Psoas muscle (tissue), 8 donors: Measurements from ENCODE around the gene ANKRD11. TPM values are rescaled to one million over a fixed set of nuclear protein-coding genes. Genes with fewer than 3 reads are reported as not detected.

Source experiments
- ATAC-seq, 4 donors: fragments of 200-7000 bp; cut with Tn5 transposase; one replicate each; pipeline ENCODE4 v1.9.1; 2020; ENCODE audit warnings: moderate library complexity in 3 of 4, mild to moderate bottlenecking in 2 of 4
- DNase-seq, 2 donors: peaks; one replicate each; pipeline ENCODE4 v3.0.0-alpha.2; 2020
- H3K27ac ChIP-seq: fragments of 200-600 bp; one replicate; pipeline ENCODE4 v1.8.0; 2022
- H3K27me3 ChIP-seq, 3 donors: fragments of 200-600 bp in 1 of 3; one replicate each; pipeline versions ENCODE4 v1.6.1 to v1.8.0; 2013 to 2022; ENCODE audit warnings: low read length in 2 of 3, mild to moderate bottlenecking in 2 of 3, moderate library complexity in 1 of 3; ENCODE audit not compliant: insufficient read depth in 3 of 3
- H3K36me3 ChIP-seq, 2 donors: fragments of 200-600 bp in 1 of 2; one replicate each; pipeline versions ENCODE4 v1.6.1 to v1.8.0; 2013 to 2022; ENCODE audit warnings: low read depth in 1 of 2, mild to moderate bottlenecking in 1 of 2, moderate library complexity in 1 of 2; ENCODE audit not compliant: insufficient read depth in 1 of 2
- H3K4me1 ChIP-seq: fragments of 200-600 bp; one replicate; pipeline ENCODE4 v1.8.0; 2022
- H3K4me3 ChIP-seq: fragments of 200-600 bp; one replicate; pipeline ENCODE4 v1.8.0; 2022; ENCODE audit warnings: mild to moderate bottlenecking
- H3K9me3 ChIP-seq: fragments of 200-600 bp; one replicate; pipeline ENCODE4 v1.8.0; 2022
- WGBS, 3 donors: extraction: QIAGEN DNeasy Blood & Tissue Kit; methylation state at CpG; one replicate each; pipeline versions ENCODE4 v1.1.6 to v1.1.7; 2013; 5-methylcytosine and 5-hydroxymethylcytosine counted together
- intact Hi-C, 2 donors: fragments of 100-400 bp; cut with DNase I; formaldehyde crosslinking; loops; one replicate each; pipeline versions ENCODE4 v1.11.0 to v1.14.2; 2022
- polyA plus RNA-seq, 3 donors: library from polyadenylated mRNA; stranded (reverse); fragments of 200-250 nt; gene quantifications; one replicate each; pipeline ENCODE4 v1.2.3, GENCODE V29; 2013
- total RNA-seq, 4 donors: library from RNA; stranded (reverse); fragmentation: NEBNext Ultra II Directional in 2 of 4; extraction: Animal tissue kit (Norgen Biotek cat#: 25700) in 2 of 4; gene quantifications; one replicate each; pipeline versions ENCODE4 v1.2.1 to v1.2.4, GENCODE V29; 2021 to 2023
- TF ChIP-seq, protein P1 (sequence below): fragments of 200-600 bp; IDR thresholded peaks from one replicate; pipeline ENCODE4 v1.8.0; 2022; ENCODE audit warnings: antibody characterized with exemption
- donor health status: healthy with polysubstance abuse.
- donor health status: DM: no; HTN: no; CAD: no; lungs with moderate emphysema.
- donor health status: Bipolar disorder and iron deficiency.
- donor health status: healthy.
- donor health status: DM: yes; HTN: yes; CAD: no.
- donor health status: DM: no; HTN: no; CAD: no.
- donor health status: DM: no; HTN: no; CAD: no.
- donor health status: DM: yes; HTN: yes; CAD: no.

The ANKRD11 gene
- total and polyA plus RNA-seq, 7 donors: 22.3 to 72.8 (median 57.2) TPM

DNA sequence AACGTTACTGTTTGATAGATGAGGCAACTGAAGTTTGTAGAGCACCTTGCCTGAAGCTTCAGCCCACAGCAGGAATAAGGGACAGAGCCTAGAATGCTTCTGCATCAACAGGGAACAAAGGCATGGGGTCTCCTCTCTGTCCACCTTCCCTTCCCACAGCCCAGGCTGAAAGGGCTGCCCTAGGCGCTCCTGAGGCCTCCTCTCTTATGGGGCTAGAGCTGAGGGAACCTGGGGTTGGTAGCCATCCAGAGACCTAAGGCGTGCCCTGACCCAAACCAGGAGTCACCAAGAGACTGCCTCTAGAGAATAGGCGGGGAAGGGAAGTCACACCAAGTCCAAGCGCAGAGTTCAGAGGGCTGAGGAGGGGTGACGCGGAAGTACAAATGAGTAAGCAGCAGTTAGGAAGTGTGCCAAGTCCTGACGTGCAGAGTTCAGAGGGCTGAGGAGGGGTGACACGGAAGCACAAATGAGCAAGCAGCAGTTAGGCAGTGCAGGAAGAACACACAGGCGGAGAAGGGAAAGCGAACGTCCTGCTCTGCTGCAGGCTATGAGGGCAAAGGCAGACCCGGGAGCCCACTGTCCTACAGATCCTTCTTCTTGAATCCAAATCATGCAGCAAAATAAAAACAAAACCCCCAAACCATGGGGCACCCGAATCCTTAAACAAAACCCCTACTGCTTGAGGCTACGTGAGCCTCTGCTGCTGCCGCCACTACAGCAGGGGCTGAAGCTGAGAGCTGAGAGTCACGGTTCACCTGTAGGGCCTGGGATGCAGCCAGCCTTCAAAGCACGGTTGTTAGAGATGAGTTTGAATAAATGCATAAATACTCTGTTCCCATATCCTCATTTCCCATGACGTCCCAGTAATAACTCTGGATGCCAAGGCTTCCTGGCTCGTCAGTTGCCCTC is 15.1 kb upstream of the ANKRD11 start:
- H3K36me3 ChIP-seq: peaks cover 0 to 4% of the 10 kb centered on the region in 2 donors
- peak overlapping the region; percentile 22 for H3K4me3 ChIP-seq
- peaks cover 23% of the 10 kb centered on the region for H3K4me1 ChIP-seq
- TF ChIP-seq, protein P1, sequence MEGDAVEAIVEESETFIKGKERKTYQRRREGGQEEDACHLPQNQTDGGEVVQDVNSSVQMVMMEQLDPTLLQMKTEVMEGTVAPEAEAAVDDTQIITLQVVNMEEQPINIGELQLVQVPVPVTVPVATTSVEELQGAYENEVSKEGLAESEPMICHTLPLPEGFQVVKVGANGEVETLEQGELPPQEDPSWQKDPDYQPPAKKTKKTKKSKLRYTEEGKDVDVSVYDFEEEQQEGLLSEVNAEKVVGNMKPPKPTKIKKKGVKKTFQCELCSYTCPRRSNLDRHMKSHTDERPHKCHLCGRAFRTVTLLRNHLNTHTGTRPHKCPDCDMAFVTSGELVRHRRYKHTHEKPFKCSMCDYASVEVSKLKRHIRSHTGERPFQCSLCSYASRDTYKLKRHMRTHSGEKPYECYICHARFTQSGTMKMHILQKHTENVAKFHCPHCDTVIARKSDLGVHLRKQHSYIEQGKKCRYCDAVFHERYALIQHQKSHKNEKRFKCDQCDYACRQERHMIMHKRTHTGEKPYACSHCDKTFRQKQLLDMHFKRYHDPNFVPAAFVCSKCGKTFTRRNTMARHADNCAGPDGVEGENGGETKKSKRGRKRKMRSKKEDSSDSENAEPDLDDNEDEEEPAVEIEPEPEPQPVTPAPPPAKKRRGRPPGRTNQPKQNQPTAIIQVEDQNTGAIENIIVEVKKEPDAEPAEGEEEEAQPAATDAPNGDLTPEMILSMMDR: no peak
- DNase-seq: peak; percentile 88 to 92
- intact Hi-C loops: no loop called here
- no peaks in the 10 kb centered on the region for H3K27me3 ChIP-seq
- 50 to 52% (median 50%) methylated on average over 20 of the region's 20 CpGs for WGBS, 3 donors
- ATAC-seq: peak in 3 of 4 donors; percentile 11 to 21 (median 18)
- peak overlapping the region; percentile 60 for H3K27ac ChIP-seq
- H3K9me3 ChIP-seq: no peaks in the 10 kb centered on the region

DNA sequence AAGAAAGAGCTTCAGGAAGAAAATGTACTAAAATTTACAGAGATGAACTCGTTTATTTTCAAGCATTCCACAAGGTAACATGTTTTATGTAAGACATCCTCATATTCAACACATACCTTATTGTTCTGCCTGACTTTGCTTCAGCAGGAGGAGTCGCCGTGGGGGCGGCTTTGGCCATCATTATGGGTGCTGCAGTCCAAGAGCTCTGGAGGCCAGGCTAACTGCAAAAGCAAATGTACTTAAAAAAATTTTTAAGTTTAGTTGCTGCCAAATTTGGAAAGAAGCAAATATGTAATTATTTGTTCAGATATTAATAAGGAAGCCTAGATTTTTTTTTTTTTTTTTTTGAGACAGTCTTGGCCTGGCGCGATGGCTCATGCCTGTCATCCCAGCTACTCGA is 13.7 kb upstream of the ANKRD11 start:
- WGBS, 3 donors: 78 to 82% (median 81%) methylated on average over 7 of the region's 7 CpGs
- intact Hi-C loops: no loop called here
- Histone ChIP-seq H3K9me3 (no peaks in the 10 kb centered on the region), H3K27ac (no peak overlapping the region), H3K27me3 (no peaks in the 10 kb centered on the region), H3K4me1 (peaks cover 12% of the 10 kb centered on the region), H3K36me3 (no peaks in the 10 kb centered on the region), H3K4me3 (no peak overlapping the region)
- ATAC-seq: no peak
- TF ChIP-seq, protein P1: no peak
- no peak for DNase-seq

DNA sequence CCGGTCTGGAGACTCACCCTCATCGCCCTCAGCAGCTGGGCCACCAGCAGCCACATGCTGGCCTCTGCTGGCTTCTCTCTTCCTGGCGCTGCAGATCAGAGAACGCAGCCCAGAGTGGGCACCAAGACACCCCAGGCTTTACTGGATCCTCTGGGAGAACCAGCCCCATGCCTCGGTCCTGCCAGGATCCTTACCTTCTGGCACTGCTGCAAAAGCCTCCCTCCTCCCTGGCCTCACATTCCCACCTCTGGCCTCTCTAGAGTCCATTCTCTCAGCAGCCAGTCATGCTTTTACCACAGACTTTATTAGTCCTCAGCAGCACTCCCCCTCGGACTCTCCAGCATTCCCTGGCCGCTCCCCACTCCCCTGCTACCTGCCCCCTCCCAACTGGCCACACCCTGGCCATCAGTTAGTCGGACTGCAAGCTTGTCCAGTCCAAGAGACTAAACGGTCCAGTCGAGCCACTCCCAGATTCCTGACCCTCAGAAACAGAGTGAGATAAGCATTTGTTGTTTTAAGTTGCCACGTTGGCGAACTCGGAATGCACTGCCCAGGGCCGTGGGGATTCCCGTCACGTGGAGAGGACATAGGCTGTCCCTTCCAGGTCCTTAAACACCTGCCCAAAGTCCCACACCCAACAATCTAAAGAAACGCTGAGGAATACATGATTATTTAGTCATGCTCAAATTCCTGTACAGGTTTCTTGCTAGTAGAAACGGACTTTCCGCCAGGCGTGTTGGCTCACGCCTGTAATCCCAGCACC is 11.9 kb upstream of the ANKRD11 start:
- Histone ChIP-seq H3K9me3 (no peaks in the 10 kb centered on the region), H3K27ac (no peak overlapping the region), H3K36me3 (peaks cover 0 to 3% of the 10 kb centered on the region in 2 donors), H3K4me3 (no peak overlapping the region), H3K4me1 (peaks cover 6% of the 10 kb centered on the region), H3K27me3 (no peaks in the 10 kb centered on the region)
- TF ChIP-seq, protein P1: no peak
- peak in 1 of 4 donors; percentile 24 for ATAC-seq
- no peak for DNase-seq
- WGBS, 3 donors: 55 to 60% (median 56%) methylated on average over 20 to 21 of the region's 21 CpGs
- intact Hi-C loops: no loop called here

DNA sequence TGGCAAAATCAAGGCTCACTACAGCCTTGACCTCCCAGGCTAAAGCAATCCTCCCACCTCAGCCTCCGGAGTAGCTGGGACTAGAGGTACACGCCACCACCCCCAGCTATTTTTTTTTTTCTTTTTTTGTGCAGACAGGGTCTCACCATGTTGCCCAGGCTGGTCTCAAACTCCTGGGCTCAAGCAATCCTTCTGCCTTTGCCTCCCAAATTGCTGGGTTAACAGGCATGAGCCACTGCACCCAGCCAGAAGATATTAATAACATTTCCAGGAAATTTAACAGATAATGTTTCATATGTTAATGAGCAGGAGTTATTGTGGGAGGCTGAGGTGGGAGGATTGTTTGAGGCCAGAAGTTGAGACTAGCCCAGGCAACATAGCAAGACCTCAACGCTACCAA is 9.4 kb upstream of the ANKRD11 start:
- no peak overlapping the region for H3K27ac ChIP-seq
- TF ChIP-seq, protein P1: no peak
- H3K4me3 ChIP-seq: no peak overlapping the region
- H3K4me1 ChIP-seq: no peaks in the 10 kb centered on the region
- WGBS, 3 donors: 94 to 98% (median 97%) methylated on average over 3 of the region's 3 CpGs
- H3K36me3 ChIP-seq: peaks cover 0 to 3% of the 10 kb centered on the region in 2 donors
- intact Hi-C loops: no loop called here
- DNase-seq (no peak), ATAC-seq (no peak)
- no peaks in the 10 kb centered on the region for H3K9me3 ChIP-seq
- H3K27me3 ChIP-seq: no peaks in the 10 kb centered on the region
